T1000 (cell line): ENCODE measurements around the gene CARF.
"Not testable (repeated sequence)": the region's sequence is repeated elsewhere in the genome, so short reads cannot be mapped to it uniquely, and the experiment has no call there.

ENCODE experiments used
- DNase-seq: peaks from one replicate; lab custom pipeline; 2025; ENCODE audit warnings: mixed read lengths; lab: John Stamatoyannopoulos, UW

CARF gene

GRCh38 chr2:202911512-202912341 is at the start of gene CARF, which contains the start of gene WDR12:
Gene CARF, plus strand, starts transcription at chr2:202912275. Its CDS starts 29,628 bp downstream, at chr2:202941903.
Gene WDR12, minus strand, starts transcription at chr2:202911673. Its CDS starts 197 bp downstream, at chr2:202911476.
- DNase-seq = peak; percentile 78

DNA sequence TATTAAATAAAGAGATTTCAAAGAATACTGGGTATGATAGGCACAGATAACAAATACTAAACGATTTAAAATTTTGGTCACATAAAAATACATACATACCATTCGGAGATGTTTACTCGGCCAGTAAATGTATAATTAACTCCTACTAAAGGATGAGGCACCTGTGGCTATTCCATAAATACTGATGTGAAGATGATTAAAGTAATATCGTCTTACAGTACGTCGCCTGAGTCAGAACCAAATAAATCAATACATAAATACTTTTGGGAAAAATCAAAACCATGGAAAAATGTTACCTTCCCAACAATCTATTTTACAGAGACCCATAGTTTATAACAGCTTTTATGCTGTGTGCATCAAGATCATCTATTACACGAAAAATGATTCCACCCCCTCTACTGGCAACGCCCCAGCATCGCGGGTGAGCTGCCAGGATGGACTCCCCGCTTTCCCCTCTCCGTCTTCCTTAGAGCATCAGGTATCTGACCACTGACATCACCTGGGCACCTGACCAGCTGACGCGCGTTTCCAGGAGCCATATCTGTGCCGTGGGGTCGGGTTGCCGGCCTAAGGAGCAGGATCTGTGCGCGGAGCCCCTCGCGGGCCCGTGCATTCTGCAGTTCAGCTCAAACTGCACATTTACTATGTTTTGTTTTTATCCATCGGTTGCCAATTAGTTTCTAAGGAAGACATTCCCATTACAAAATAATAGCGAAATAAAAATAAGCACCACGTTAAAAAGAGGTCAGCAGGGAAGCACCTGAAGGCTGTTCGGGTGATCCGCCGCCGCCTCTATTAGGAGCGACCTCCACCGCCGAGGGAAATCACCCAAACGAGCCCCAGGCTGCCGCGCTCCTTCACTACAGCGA is 41.4 kb upstream of the CARF start:
- DNase-seq = peak; percentile 31

DNA sequence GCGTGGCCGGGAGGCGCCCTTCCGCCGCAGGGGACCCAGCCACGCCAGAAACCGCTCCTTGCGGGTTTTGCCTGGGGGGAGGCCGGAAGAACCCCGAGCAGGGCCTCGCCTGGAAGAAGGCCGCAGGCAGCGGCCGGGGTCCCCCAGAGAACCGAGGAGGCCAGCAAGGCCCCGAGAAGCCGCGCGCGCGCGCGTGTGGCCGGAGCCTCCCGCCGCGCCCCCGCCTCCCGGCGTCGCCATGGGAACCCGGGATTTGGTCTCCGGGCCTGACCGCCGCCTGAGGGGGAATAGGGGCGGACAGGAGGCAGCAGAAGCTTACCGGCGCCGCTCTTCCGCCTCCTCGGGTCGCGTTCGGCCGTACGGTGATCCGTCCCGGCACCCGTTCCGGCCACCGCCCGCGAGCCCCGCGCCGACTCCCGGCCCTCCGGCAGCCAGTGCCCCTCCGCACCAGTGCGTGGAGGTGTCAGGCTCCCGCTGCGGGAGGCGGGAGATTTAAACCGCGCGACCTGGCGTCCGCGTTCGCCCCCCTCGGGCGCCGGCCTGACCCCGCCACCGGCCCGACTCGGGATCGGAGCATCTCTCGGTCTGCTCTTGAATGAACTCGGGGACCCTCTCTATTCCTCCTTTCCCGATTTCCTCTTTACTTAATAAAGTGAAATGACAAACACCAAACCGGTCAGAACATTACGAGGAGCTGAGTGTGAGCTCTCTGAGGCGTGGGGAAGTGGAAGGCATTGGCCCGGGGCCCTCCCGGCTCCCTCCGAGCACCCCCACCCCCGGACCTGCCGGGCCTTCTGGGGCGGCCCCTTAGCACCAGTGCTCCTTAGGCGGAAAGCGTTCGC is 40.6 kb upstream of the CARF start, which contains the start of gene ICA1L:
Gene ICA1L (minus strand): TSS at position 467 of the 842 bp plus-strand sequence. CDS start 42,757 bp downstream, outside the sequence.
- DNase-seq = peak; percentile 68

GRCh38 chr2:202877699-202878098 is 34.4 kb upstream of the CARF start:
- no peak for DNase-seq

- no peak for DNase-seq
Measured at GRCh38 chr2:202881570-202881969, 30.5 kb upstream of the CARF start.

DNA sequence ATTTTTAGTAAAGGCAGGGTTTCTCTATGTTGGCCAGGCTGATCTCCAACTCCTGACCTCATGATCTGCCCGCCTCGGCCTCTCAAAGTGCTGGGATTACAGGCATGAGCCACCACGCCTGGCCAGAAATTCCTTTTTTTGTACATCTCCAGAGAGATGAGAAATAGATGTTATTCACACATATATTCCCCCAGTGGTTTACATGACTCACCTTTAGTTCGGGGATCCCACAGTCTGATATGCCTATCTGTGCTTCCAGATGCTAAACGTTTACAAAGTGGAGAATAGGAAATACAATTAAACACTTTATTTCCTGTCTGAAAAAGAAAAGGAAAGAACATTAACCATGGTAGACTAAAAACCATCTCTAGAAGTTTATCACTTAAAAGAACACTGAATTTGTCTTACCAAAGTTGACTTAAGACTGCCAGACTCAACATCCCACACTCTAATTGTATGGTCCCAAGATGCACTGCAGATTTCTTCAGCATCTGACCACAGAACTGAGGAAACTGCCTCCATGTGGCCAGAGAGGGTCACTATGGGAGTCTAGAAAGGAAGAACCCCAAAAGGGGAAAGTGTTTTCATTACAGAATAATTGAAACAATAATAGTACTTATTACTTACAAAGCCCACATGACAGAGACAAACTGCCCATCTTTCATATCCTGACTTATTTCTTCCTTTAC is 27.9 kb upstream of the CARF start:
- peak; percentile 6 for DNase-seq

DNA sequence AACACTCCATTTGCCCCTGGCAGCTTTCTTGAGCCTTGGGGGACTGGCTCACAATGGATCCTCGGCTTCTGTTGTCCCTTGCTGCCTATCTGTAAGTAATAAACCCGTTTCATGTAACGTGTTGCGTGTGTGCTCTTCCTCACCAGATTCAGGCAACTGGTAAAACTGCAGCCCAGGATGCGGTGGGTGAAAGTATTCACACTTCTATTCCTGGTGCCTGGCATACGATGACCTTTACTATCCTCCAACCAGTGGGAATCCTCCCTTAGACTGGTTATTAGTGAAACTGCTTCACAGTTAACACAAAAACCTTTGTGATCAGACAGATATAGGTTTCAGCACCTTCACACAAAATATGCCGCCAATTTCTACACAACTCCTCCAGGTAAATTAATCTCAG is 26.9 kb upstream of the CARF start:
- no peak for DNase-seq

- DNase-seq = not testable (repeated sequence)
Measured at GRCh38 chr2:202905507-202905906, 6.6 kb upstream of the CARF start.

GRCh38 chr2:202908186-202908585 is 3.9 kb upstream of the CARF start:
- no peak for DNase-seq

GRCh38 chr2:202909394-202910192 is 2.5 kb upstream of the CARF start:
- DNase-seq = no peak

DNA sequence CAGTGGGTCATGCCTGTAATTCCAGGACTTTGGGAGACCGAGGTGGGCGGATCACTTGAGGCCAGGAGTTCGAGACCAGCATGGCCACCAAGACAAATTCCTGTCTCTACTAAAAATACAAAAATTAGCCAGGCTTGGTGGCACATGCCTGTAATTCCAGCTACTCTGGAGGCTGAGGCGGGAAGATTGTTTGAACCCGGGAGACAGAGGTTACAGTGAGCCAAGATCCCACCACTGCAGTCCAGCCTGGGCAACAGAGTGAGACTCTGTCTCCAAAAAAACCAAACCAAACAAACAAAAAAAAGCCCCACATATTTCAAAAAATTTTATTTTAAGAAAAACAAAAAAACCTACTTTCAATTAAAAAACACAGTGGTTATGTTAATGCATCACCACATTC is 1.8 kb upstream of the CARF start:
- DNase-seq = not testable (repeated sequence)

DNA sequence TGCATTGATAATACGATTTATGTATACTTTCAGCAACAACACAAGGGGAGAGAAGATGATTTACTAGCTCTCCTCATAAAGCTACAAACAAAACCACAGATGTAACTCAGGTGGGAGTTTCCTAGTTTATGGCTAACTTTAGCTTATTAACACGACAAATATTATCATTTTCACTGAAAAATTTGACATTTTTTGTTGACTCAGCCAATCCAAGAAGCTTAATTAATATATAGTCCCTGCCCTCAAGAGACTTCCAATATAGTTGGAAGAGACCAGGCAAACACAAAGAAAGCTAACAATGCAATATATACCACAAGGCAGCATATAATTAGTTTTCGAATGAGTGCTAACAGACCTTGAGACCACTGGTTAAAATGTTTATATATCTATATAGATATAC is 1.4 kb upstream of the CARF start:
- DNase-seq = no peak

- DNase-seq = no peak
Measured at GRCh38 chr2:202911203-202911511, 918 bp upstream of the CARF start.

- DNase-seq = peak; percentile 34
Measured at GRCh38 chr2:202912342-202913201, 497 bp downstream of the CARF start.

DNA sequence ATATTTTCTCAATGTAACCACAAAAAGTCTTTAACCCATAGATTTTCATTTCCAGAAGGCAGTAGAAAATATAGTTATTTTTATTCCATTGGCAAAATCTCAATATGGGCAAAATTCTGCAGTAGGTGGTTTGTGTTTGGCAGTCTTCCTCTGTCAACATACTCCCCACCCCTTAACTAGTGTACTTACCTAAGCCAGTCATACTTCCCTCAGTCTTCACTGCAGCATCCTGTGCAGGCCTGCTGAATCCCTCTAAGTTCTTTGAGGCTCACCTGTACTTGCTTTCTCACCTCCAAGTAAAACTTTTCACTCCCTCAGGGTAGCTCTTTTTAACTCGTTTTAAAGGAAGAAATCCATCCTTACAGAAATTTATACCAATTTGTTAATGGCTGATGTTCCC is 6.8 kb downstream of the CARF start:
- no peak for DNase-seq

DNA sequence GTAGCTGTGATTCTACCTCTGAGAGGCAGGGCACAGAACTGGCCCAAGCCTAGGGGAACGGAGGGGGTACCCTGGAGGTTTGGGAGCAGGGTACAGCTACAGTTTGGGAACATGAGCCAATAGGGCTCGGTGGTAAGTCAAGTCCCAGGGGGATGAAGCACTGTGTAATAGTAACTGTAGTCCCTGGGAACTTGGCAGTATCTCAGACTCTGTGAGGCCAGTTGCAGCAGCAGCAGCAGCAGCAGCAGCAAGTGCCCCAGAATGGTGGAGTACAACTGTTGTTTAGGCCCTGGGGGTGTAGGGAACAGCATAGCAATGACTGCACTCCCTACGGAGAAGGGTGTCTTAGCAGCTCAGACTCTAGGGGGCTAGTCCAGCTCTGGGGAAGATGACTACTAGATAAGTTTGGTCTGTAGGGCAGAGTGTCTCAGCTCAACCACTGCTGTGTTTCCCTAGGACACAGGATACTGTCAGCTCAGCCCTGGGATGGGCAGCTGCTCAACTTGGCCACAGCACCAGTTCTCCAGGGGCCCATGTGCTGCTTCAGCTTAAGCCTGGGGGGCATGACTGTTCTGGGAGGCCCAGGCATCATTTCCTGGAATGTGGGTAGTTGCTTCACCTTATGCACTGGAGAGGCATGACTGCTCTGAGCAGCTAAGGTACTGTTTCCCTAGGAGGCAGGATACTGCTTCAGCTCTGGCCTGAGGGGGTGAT is 20.5 kb downstream of the CARF start:
- DNase-seq = peak; percentile 81

- no peak for DNase-seq
Measured at GRCh38 chr2:202933139-202933510, 21.1 kb downstream of the CARF start.

GRCh38 chr2:202933958-202934357 is 21.9 kb downstream of the CARF start:
- DNase-seq = no peak

DNA sequence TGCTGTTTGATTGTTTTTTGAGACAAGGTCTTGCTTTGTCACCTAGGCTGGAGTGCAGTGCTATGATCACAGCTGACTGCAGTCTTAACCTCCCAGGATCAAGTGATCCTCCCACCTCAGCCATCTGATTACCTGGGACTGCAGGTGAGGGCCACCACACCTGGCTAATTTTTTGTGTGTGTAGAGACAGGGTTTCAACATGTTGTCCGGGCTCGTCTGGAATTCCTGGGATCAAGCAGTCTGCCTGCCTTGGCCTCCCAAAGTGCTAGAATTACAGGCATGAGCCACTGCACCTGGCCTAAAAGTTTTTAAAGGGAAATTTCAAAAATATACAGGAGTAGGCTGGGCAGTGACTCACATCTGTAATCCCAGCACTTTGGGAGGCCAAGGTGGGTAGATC is 22.4 kb downstream of the CARF start:
- no peak for DNase-seq
